ENCODE results near the gene PAQR8.

DNA sequence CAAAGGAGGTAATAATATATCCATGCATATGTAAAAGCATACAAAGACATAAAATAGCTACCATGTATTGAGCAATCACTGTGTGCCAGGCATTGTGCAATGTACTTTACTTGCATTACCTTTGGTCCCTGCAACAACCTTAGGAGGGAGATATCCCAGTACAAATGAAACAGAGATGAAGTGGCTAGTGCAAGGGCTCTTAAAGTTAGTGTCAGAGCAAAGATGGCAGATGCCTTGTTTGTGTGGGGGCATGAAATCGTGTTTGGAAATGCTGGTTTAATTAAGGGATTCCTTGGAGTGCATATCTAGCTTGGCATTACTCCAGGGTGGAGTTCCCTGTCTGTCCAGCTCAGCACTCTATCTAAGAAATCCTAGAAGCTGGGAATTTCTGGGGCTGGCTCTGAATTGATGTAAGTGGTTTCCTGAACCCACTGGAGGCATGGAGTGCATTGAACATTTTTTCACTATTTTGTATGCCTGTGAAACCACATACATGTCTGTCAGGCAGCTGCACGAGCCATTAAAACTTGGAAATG, 9.8 kb downstream of the PAQR8 start:
- TF ChIP-seq, protein P1, sequence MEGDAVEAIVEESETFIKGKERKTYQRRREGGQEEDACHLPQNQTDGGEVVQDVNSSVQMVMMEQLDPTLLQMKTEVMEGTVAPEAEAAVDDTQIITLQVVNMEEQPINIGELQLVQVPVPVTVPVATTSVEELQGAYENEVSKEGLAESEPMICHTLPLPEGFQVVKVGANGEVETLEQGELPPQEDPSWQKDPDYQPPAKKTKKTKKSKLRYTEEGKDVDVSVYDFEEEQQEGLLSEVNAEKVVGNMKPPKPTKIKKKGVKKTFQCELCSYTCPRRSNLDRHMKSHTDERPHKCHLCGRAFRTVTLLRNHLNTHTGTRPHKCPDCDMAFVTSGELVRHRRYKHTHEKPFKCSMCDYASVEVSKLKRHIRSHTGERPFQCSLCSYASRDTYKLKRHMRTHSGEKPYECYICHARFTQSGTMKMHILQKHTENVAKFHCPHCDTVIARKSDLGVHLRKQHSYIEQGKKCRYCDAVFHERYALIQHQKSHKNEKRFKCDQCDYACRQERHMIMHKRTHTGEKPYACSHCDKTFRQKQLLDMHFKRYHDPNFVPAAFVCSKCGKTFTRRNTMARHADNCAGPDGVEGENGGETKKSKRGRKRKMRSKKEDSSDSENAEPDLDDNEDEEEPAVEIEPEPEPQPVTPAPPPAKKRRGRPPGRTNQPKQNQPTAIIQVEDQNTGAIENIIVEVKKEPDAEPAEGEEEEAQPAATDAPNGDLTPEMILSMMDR (IDR thresholded peaks at IDR 0.05) = no peak
- TF ChIP-seq POLR2A (IDR thresholded peaks at IDR 0.05) = no peak

Measured in heart left ventricle (tissue), 13 donors.